GM18519 (cell line): Measurements from ENCODE around the gene ANXA3.

Experiments
- ATAC-seq: cut with Tn5 transposase; IDR thresholded peaks from one replicate; pipeline ENCODE4 v1.9.1; 2021; ENCODE audit warnings: mild to moderate bottlenecking, moderate library complexity; ENCODE audit not compliant: unreplicated experiment, low FRiP score

Gene ANXA3

DNA sequence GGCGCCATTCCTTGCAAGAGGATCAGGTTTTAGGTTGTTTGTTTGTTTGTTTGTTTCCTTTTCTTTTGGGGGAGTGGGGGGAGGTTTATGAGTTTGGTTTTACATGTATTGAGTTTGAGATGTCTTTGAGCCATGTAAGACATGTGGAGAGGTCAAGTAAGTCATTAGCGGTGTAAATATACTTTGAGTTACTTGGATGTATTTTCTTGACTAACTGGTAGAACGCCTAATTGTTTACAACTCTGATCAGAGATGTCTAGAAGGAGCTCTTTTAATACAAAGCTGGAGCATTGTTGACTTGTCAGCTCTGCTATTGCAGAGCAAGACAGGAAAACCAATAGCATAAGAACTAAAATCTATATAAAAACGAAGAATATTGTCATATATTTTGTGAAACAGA lies 57.1 kb downstream of the ANXA3 start:
- no peak for ATAC-seq

- ATAC-seq = no peak
Observed at GRCh38 chr4:78609580-78609979, 58.0 kb downstream of the ANXA3 start.

GRCh38 chr4:78610546-78611214 lies 59.1 kb downstream of the ANXA3 start:
- ATAC-seq = peak; percentile 31

- ATAC-seq = no peak
Observed at GRCh38 chr4:78611215-78611558, 59.6 kb downstream of the ANXA3 start.

DNA sequence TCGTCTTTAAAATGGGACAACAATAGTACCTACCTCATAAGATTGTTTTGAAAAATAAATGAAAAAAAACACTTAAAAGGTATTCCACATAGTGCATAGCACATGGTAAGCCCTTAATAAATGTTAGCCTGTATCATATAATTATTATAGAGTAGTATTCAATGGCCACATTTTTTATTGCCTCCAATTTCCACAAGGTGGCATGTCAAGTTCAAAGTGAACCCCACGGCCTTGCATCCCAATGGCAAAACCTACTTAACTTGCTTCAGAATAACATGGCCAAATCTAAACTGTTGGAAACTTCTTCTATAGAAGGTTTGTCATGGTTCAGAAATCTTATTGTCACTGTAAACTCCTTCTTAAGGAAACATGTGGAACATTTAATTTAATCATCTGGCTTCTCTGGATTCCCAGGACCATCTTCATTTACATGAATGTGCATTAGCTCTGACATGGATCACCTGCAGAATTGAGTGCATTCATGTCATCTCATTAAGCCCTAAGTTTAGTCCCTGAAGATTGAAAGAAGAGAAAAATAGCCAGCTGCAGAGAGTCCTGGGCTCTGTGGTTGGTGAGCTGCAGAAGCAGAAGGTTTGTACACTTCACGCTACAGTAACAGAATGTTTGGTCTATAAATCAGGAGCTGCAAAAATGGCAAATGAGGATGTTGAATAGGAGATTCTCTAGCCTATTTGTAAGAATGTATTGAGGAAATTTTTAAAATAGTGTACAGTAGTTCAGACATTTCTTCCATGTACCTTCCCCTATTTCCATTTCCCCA lies 61.0 kb downstream of the ANXA3 start:
- ATAC-seq = no peak

DNA sequence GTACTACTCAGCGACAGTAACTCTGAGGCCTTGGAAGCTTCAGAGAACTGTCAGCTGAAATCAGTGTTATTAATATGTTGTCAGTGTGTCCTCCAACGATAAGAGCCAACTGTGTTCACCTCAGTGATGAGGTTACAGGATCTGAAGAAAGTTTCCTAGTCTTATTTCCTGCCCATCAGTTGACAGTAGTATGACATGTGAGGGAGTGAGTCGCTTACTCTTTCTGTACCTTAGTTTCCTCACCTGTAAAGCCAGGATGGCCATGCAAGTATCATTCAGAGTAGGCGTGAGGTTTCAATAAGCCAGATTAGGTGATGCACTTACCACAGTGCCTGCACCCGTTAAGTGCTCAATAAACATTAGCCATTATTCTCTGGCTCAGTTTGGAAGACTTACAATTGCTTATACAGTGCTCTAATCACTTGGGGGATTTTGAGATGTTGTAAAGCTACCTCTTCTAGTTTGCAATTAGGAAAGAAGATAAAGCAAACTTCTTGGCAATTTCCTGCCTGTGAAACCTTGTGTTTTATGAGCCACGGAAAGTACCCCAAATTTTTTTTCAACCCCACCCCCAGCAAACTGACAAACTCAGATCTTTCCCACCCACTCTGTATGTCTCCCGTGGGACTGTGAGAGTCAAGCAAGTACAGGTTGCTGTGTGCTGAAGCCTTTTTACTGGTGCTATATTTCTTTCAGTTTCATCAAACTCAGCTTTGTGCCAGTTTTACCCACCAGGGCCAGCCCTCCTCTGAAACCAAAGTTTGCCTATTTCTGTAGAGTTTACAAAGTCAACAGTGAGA lies 62.2 kb downstream of the ANXA3 start:
- ATAC-seq = peak; percentile 59

DNA sequence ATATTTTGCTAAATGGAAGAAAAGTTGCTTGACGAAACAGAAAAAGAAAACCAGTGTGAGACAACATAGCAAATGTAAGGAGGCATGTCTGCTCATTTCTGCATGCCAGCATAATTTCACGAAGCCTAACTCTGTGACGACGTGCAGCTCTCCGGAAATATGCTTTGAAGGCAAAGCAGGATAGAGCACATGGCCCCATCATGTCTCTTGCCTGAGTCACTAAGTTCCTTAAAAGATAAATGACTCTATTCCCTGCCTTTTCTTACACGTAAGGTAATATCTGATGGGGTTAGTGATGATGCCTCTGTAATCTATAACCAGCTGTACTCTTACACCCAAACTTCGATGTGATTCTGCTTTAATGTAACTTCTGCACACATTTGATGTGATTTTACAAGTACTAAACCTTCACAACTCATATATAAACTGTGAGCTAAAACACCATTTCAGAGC lies 64.5 kb downstream of the ANXA3 start:
- ATAC-seq = no peak

DNA sequence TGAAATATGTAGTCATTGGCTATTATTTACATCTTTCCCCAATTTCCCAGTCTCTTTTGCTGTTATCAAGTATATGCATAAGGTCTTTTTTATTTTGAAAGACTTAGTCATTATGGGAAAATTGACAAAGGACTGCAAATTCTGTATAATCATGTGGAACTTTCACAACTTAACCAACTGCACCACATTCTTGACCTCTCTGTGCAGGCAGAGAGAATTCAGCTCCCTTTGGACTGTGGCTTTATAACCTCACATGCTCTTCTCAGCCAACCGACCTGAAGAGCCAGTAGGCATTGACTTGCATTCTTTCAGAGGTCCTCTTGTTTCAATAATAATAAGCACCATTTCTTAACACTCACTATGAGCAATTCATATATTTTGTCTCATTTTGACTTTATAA lies 66.9 kb downstream of the ANXA3 start:
- ATAC-seq = no peak

DNA sequence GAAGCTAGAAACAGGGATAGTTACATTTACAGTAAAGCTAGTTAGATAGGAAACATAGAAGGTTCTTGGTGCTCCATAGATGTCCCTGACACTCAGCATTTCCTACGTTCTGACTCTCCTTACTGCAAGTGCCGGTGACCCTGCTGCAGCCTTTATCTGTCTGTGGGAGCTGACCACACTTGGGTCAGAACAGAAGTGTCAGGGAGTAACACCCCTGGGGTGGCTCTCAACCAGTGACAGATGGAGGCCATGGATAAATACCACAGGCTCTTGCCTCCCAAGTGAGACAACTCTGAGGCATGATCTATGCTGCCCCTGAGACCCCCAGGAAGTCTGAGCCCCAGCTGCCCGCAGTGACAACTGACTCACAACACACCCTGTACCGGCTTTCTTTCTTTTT lies 69.8 kb downstream of the ANXA3 start:
- ATAC-seq = no peak

- ATAC-seq = no peak
Observed at GRCh38 chr4:78622253-78622979, 70.8 kb downstream of the ANXA3 start.

- ATAC-seq = no peak
Observed at GRCh38 chr4:78624048-78624447, 72.5 kb downstream of the ANXA3 start.

GRCh38 chr4:78625073-78625472 lies 73.5 kb downstream of the ANXA3 start:
- no peak for ATAC-seq

GRCh38 chr4:78627046-78627965 lies 75.7 kb downstream of the ANXA3 start:
- no peak for ATAC-seq

DNA sequence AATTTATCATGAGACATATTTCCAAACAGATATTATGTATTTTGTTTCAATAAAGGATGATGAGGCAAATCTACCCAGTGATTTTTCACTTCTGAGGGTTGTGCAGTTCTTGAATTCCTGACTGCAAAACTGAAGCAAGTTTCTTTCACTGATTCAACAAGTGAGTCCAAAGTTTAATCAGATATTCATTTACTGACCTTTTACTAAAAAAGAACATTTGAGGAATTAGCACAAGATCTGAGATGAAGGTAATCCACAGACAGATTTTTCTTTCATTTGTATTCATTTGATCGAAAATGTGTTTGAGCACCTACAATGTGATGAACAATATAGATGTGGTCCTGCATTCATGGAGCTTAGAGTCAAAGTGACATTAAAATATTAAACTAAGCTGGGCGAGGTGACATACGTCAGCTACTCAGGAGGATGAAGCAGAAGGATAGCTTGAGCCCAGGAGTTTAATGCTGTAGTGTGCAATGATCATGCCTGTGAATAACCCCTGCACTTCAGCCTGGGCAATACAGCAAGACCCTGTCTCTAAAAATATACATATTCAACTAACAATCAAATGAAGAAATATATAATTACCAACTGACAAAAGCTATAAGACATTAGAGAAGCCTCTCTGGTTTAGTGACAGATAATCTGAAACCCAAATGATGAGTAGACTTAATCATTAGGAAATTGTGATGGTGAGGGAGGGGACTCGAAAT lies 76.6 kb downstream of the ANXA3 start:
- ATAC-seq = no peak

DNA sequence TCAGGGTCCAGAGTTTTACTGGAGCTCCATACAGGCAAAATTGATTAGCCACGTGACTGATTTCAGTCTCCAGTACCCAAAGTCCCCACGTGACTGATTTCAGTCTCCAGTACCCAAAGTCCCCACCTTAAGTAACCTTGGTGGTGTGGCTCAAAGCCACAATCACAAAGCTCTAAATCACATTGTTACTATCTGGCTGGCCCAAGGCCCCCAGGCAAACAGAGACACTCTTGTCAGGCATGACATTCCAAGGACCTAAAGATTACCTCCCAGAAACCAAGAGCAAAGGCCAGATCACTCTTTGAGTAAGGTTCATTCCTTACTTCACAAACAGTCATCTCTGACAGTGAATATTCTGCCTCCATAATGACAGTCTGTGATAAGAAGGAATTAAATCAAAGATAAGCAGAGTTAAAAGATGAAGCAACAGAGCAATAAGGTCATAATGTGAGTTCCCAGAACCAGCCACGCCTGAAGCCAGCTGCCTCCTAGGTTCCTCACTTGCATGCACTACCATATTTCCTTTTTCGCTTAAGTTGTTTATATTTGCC lies 78.5 kb downstream of the ANXA3 start:
- no peak for ATAC-seq

GRCh38 chr4:78630615-78631014 lies 79.0 kb downstream of the ANXA3 start:
- no peak for ATAC-seq

- no peak for ATAC-seq
Observed at GRCh38 chr4:78634011-78634664, 82.6 kb downstream of the ANXA3 start.
